AG04450 (cell line): ENCODE results near the gene RPL13A. TPM values are rescaled to one million over a fixed set of nuclear protein-coding genes. Genes with fewer than 3 reads are reported as not detected.
A peak's percentile ranks its signal among the peaks of the same experiment; 100 is the strongest.

Experiments used
- CTCF ChIA-PET: fragments of 300-600, 350-600 bp; formaldehyde crosslinking; extraction: SDS; loops from one replicate; lab custom pipeline; 2022; ENCODE audit warnings: antibody characterized with exemption, inconsistent platforms; lab: Charles Lee
- POLR2A ChIA-PET: fragments of 350-600 bp; formaldehyde crosslinking; extraction: SDS; loops from one replicate; lab custom pipeline; 2021; ENCODE audit warnings: antibody characterized with exemption, inconsistent platforms; lab: Yijun Ruan, JAX
- DNase-seq: peaks from one replicate; pipeline ENCODE4 v3.0.0-alpha.2; 2011; ENCODE audit warnings: low read depth, low spot score
- H3K27ac ChIP-seq: one replicate; pipeline ENCODE4 v1.5.1; 2012; ENCODE audit warnings: low read depth, low read length, control low read depth
- H3K27me3 ChIP-seq: one replicate; pipeline ENCODE4 v1.6.0; 2012; ENCODE audit warnings: low read length; ENCODE audit not compliant: control insufficient read depth, insufficient read depth
- H3K4me3 ChIP-seq: 2 replicates; pipeline ENCODE4 v1.5.1; 2011; ENCODE audit warnings: mild to moderate bottlenecking, low read depth, low read length, control low read depth
- H3K9me3 ChIP-seq: 2 replicates; pipeline ENCODE4 v1.5.1; 2012; ENCODE audit warnings: low read length; ENCODE audit not compliant: control insufficient read depth, insufficient read depth
- CTCF ChIP-seq: IDR thresholded peaks from 2 replicates; pipeline ENCODE4 v1.5.1; 2011; ENCODE audit warnings: low read depth, low read length, control low read depth, inconsistent platforms
- polyA plus RNA-seq: library from polyadenylated mRNA; depleted of rRNA; stranded (reverse); fragments of >200 nt; gene quantifications from 2 replicates; pipeline ENCODE4 v1.2.3, GENCODE V29; 2011

Gene RPL13A
- polyA plus RNA-seq, 1 experiment: 3,816 TPM

GRCh38 chr19:49512970-49513745, 25.8 kb downstream of the RPL13A start:
- no peak for TF ChIP-seq CTCF
- Histone ChIP-seq H3K4me3 (peak overlapping the region; percentile 63), H3K27ac (no peak overlapping the region), H3K9me3 (no peaks in the 10 kb centered on the region), H3K27me3 (no peaks in the 10 kb centered on the region)
- POLR2A ChIA-PET: interaction anchor here (0.9 to 1.4 kb wide), 2 partner anchors 17 to 67 kb away, joined by 3 to 4 read pairs; partner anchors contain the start of genes NOSIP and RPS11
- CTCF ChIA-PET: interaction anchor here (1.2 to 2.2 kb wide), 2 partner anchors 34 to 56 kb away, joined by 4 to 5 read pairs; no protein-coding TSS in a partner anchor
- DNase-seq: no peak

GRCh38 chr19:49513746-49514118, 26.3 kb downstream of the RPL13A start:
- TF ChIP-seq CTCF: no peak
- no peak overlapping the region for H3K27ac ChIP-seq
- DNase-seq: no peak
- POLR2A ChIA-PET: interaction anchor here (1.4 kb wide), 1 partner anchor 18 kb away, joined by 4 read pairs; the partner anchor contains the start of gene RPS11
- peak overlapping the region; percentile 29 for H3K4me3 ChIP-seq
- H3K9me3 ChIP-seq: no peaks in the 10 kb centered on the region
- CTCF ChIA-PET: interaction anchor here (1.2 to 2.2 kb wide), 2 partner anchors 33 to 56 kb away, joined by 4 to 5 read pairs; no protein-coding TSS in a partner anchor
- H3K27me3 ChIP-seq: no peaks in the 10 kb centered on the region

GRCh38 chr19:49514151-49514550, 26.7 kb downstream of the RPL13A start:
- ChIA-PET POLR2A (interaction anchor here (0.7 kb wide), 1 partner anchor 13 kb away, joined by 8 read pairs; the partner anchor contains the start of gene RCN3), CTCF (interaction anchor here (2.2 kb wide), 1 partner anchor 33 kb away, joined by 5 read pairs; no protein-coding TSS in a partner anchor)
- no peak overlapping the region for H3K27ac ChIP-seq
- no peak for TF ChIP-seq CTCF
- H3K27me3 ChIP-seq: no peaks in the 10 kb centered on the region
- DNase-seq: no peak
- H3K4me3 ChIP-seq: no peak overlapping the region
- H3K9me3 ChIP-seq: no peaks in the 10 kb centered on the region

- POLR2A ChIA-PET: no interaction called here
These were observed 28.4 kb downstream of the RPL13A start for GRCh38 chr19:49515767-49516166.

More at GRCh38 chr19:49515767-49516166, 28.4 kb downstream of the RPL13A start:
- no peaks in the 10 kb centered on the region for H3K27me3 ChIP-seq
- no peak for TF ChIP-seq CTCF
- CTCF ChIA-PET: interaction anchor here (0.6 to 1.7 kb wide), 3 partner anchors 31 to 1209 kb away, joined by 4 to 8 read pairs (median 4); no protein-coding TSS in a partner anchor
- H3K9me3 ChIP-seq: no peaks in the 10 kb centered on the region
- no peak overlapping the region for H3K4me3 ChIP-seq
- DNase-seq: no peak
- no peak overlapping the region for H3K27ac ChIP-seq
